Right renal pelvis (tissue), 4 donors: Measurements from ENCODE around the gene KDF1. TPM values are rescaled to one million over a fixed set of nuclear protein-coding genes. Genes with fewer than 3 reads are reported as not detected.
A peak's percentile ranks its signal among the peaks of the same experiment; 100 is the strongest.

Experiments used
- DNase-seq, 4 donors: peaks; one replicate each; pipeline ENCODE4 v3.0.0-alpha.2; 2013; ENCODE audit warnings: low read depth in 4 of 4, low spot score in 3 of 4, missing footprints in 1 of 4
- polyA plus RNA-seq, 4 donors: library from polyadenylated mRNA; unstranded; fragments of 120-200 nt; gene quantifications; one replicate each; pipeline ENCODE4 v1.2.1, GENCODE V29; 2013; ENCODE audit not compliant: insufficient read length in 4 of 4

The KDF1 gene
- polyA plus RNA-seq, result 10 to 100 TPM in 2 of 4 donors, 1 to 10 TPM in 2; 9.2 to 11.1 (median 10.0) TPM

- peak; percentile 23 to 42 (median 39) for DNase-seq
Observed at GRCh38 chr1:26959722-26960624, at the start of gene KDF1. Gene KDF1 (minus strand): TSS chr1:26960468. CDS start chr1:26952380, 8,088 bp downstream.

GRCh38 chr1:27009601-27010197, 49.4 kb upstream of the KDF1 start:
- DNase-seq, result no peak

GRCh38 chr1:27007909-27008582, 47.8 kb upstream of the KDF1 start:
- no peak for DNase-seq

GRCh38 chr1:27006683-27007082, 46.4 kb upstream of the KDF1 start:
- no peak for DNase-seq

- no peak for DNase-seq
Observed at GRCh38 chr1:27005648-27006496, 45.6 kb upstream of the KDF1 start.

- no peak for DNase-seq
Observed at GRCh38 chr1:27005166-27005530, 44.9 kb upstream of the KDF1 start.

GRCh38 chr1:27004471-27005165, 44.4 kb upstream of the KDF1 start:
- DNase-seq, result no peak

- DNase-seq, result no peak
Observed at GRCh38 chr1:27003745-27004470, 43.6 kb upstream of the KDF1 start.

GRCh38 chr1:27001570-27002360, 41.5 kb upstream of the KDF1 start:
- no peak for DNase-seq

- no peak for DNase-seq
Observed at GRCh38 chr1:27000817-27001460, 40.7 kb upstream of the KDF1 start.

- DNase-seq, result no peak
Observed at GRCh38 chr1:27000090-27000816, 40.0 kb upstream of the KDF1 start.

- DNase-seq, result no peak
Observed at GRCh38 chr1:26999440-26999987, 39.2 kb upstream of the KDF1 start.

- DNase-seq, result no peak
Observed at GRCh38 chr1:26998429-26999300, 38.4 kb upstream of the KDF1 start.

- no peak for DNase-seq
Observed at GRCh38 chr1:26996665-26997064, 36.4 kb upstream of the KDF1 start.

- DNase-seq, result no peak
Observed at GRCh38 chr1:26996024-26996423, 35.8 kb upstream of the KDF1 start.
